ENCODE measurements around the gene TMEM161B.
"Not testable (repeated sequence)": the region's sequence is repeated elsewhere in the genome, so short reads cannot be mapped to it uniquely, and the experiment has no call there.

Gene TMEM161B

GRCh38 chr5:88177486-88177885, 91.2 kb downstream of the TMEM161B start:
- DNase-seq: not testable (repeated sequence)

GRCh38 chr5:88172847-88173758, 95.5 kb downstream of the TMEM161B start:
- DNase-seq: no peak

GRCh38 chr5:88159591-88159990, 109.1 kb downstream of the TMEM161B start:
- DNase-seq: no peak

- no peak for DNase-seq
These were observed 110.6 kb downstream of the TMEM161B start for GRCh38 chr5:88158056-88158455.

- DNase-seq: no peak
These were observed 113.8 kb downstream of the TMEM161B start for GRCh38 chr5:88154891-88155290.

- DNase-seq: no peak
These were observed 117.9 kb downstream of the TMEM161B start for GRCh38 chr5:88150747-88151146.

- DNase-seq: no peak
These were observed 122.8 kb downstream of the TMEM161B start for GRCh38 chr5:88145611-88146467.

- no peak for DNase-seq
These were observed 123.4 kb downstream of the TMEM161B start for GRCh38 chr5:88145221-88145610.
